Heart right ventricle (tissue), 16 donors: ENCODE results near the gene ATXN2L. TPM values are rescaled to one million over a fixed set of nuclear protein-coding genes. Genes with fewer than 3 reads are reported as not detected.

Experiments
- ATAC-seq, 8 donors: fragments of 200-7000 bp; cut with Tn5 transposase; one replicate each; pipeline ENCODE4 v1.9.1; 2020; ENCODE audit warnings: mild to moderate bottlenecking in 8 of 8, moderate library complexity in 8 of 8, moderate number of reproducible peaks in 1 of 8
- DNase-seq, 2 donors: peaks; one replicate each; pipeline ENCODE4 v3.0.0-alpha.2; 2020
- H3K27ac ChIP-seq, 10 donors: fragments of 200-600 bp; sonication (generic) in 2 of 10; one replicate each; pipeline versions ENCODE4 v1.5.0 to v1.8.0; 2020 to 2022; ENCODE audit warnings: mild to moderate bottlenecking in 3 of 10
- H3K27me3 ChIP-seq, 7 donors: fragments of 200-600 bp; one replicate each; pipeline ENCODE4 v1.8.0; 2021 to 2022; ENCODE audit warnings: mild to moderate bottlenecking in 2 of 7
- H3K36me3 ChIP-seq, 9 donors: fragments of 200-600 bp; sonication (generic) in 1 of 9; one replicate each; pipeline versions ENCODE4 v1.5.0 to v1.8.0; 2020 to 2022; ENCODE audit warnings: mild to moderate bottlenecking in 2 of 9
- H3K4me1 ChIP-seq, 9 donors: fragments of 200-600 bp; sonication (generic) in 1 of 9; one replicate each; pipeline versions ENCODE4 v1.5.0 to v1.8.0; 2020 to 2022; ENCODE audit warnings: mild to moderate bottlenecking in 4 of 9
- H3K4me3 ChIP-seq, 10 donors: fragments of 200-600 bp; sonication (generic) in 2 of 10; one replicate each; pipeline versions ENCODE4 v1.5.0 to v1.8.0; 2020 to 2022; ENCODE audit warnings: mild to moderate bottlenecking in 7 of 10, moderate library complexity in 2 of 10
- H3K9me3 ChIP-seq, 11 donors: fragments of 200-600 bp in 10 of 11; sonication (generic) in 2 of 11; one replicate each; pipeline versions ENCODE4 v1.5.0 to v1.8.0; 2013 to 2022; ENCODE audit warnings: mild to moderate bottlenecking in 2 of 11, control low read depth in 1 of 11, moderate library complexity in 1 of 11
- CTCF ChIP-seq, 9 donors: fragments of 200-600 bp; sonication (generic) in 2 of 9; IDR thresholded peaks; one replicate each; pipeline versions ENCODE4 v1.5.0 to v1.8.0; 2021 to 2022; ENCODE audit warnings: antibody characterized with exemption in 9 of 9, mild to moderate bottlenecking in 5 of 9, moderate library complexity in 1 of 9
- WGBS, 2 donors: extraction: QIAGEN DNeasy Blood & Tissue Kit; methylation state at CpG; one replicate each; pipeline ENCODE4 v1.1.7; 2013; ENCODE audit warnings: inconsistent platforms in 1 of 2; 5-methylcytosine and 5-hydroxymethylcytosine counted together
- intact Hi-C, 10 donors: fragments of 100-400 bp; cut with DNase I; formaldehyde crosslinking; loops; one replicate each; pipeline versions ENCODE4 v1.11.1 to v1.14.2; 2022
- polyA plus RNA-seq, 2 donors: library from polyadenylated mRNA; stranded (reverse); fragments of 200-250 nt; gene quantifications; one replicate each; pipeline ENCODE4 v1.2.3, GENCODE V29; 2013
- total RNA-seq, 10 donors: library from RNA; stranded (reverse); fragmentation: NEBNext Ultra II Directional in 3 of 10; extraction: Animal tissue kit (Norgen Biotek cat#: 25700) in 3 of 10; gene quantifications; one replicate each; pipeline versions ENCODE4 v1.2.1 to v1.2.4, GENCODE V29; 2021 to 2023
- donor health status: Arrhythmogenic right ventricular cardiomyopathy.
- donor health status: ischemic (EF 13 %, LVEDD 7.1; RV severe dilation, severe dysfunction).
- donor health status: healthy with polysubstance abuse.
- donor health status: DM: no; HTN: yes; CAD: no.
- donor health status: DM: no; HTN: no; CAD: no.
- donor health status: ischemic (EF 25% LVEDD 6.9; RV normal size, moderate dysfunction).
- donor health status: ischemic (EF 25% LVEDD 5.7; RV mildly dilated, moderate dysfunction).
- donor health status: healthy.
- donor health status: DM: yes; HTN: yes; CAD: no.
- donor health status: Ischemic cardiomyopathy.
- donor health status: ischemic (EF 35%, LVEDD 5.7; RV mildly dilated, moderate dysfunction).
- donor health status: nonischemic (EF 11% LVEDD 7.7; RV severe dilation, severe dysfunction).
- donor health status: DM: yes; HTN: yes; CAD: no.
- donor health status: PGD.
- donor health status: ischemic (EF 29% LVEDD 5.4; RV normal size, mild dysfunction).
- donor health status: nonischemic (EF 23%, LVEDD 6.1; RV moderate dilation, normal function).

The ATXN2L gene
- total and polyA plus RNA-seq, 12 donors: 36.0 to 99.9 (median 45.9) TPM

GRCh38 chr16:28878083-28878926 lies 55.5 kb downstream of the ATXN2L start, which contains the start of gene ATP2A1:
Gene ATP2A1, plus strand, starts transcription at chr16:28878488. Its CDS starts 184 bp downstream, at chr16:28878672.
- no peak for DNase-seq
- H3K4me3 ChIP-seq: peak within 1 kb of the TSS; percentile 48 to 99 (median 78)
- H3K36me3 ChIP-seq: peaks cover 0 to 27% (median 3%) of the 10 kb centered on the region in 9 donors
- 75 to 77% methylated on average over 25 of the region's 25 CpGs for WGBS, 2 donors
- H3K27ac ChIP-seq: peak within 1 kb of the TSS in 1 of 10 donors; percentile 65
- no peak for ATAC-seq
- peaks cover 0 to 23% (median 5%) of the 10 kb centered on the region in 7 donors for H3K27me3 ChIP-seq
- no peaks in the 10 kb centered on the region for H3K9me3 ChIP-seq
- H3K4me1 ChIP-seq: peaks cover 0 to 16% (median 13%) of the 10 kb centered on the region in 9 donors
- TF ChIP-seq CTCF (IDR thresholded peaks at IDR 0.05): no peak
- intact Hi-C loops: loop anchor here in 5 of 10 donors (5.0 to 10.0 kb wide), 3 partner anchors 46 to 66 kb away; partner anchors contain the start of gene RABEP2 (in 2 of the 5)

- no peak for TF ChIP-seq CTCF (IDR thresholded peaks at IDR 0.05)
- peaks cover 0 to 17% (median 0%) of the 10 kb centered on the region in 9 donors for H3K36me3 ChIP-seq
- peak; percentile 12 to 52 (median 22) for ATAC-seq
- DNase-seq: no peak
- peak overlapping the region; percentile 48 to 99 (median 78) for H3K4me3 ChIP-seq
- intact Hi-C loops: loop anchor here in 6 of 10 donors (1.0 to 10.0 kb wide), 4 partner anchors 15 to 65 kb away; partner anchors contain the start of gene RABEP2 (in 2 of the 6)
- H3K27me3 ChIP-seq: peaks cover 0 to 23% (median 5%) of the 10 kb centered on the region in 7 donors
- peak overlapping the region in 1 of 10 donors; percentile 65 for H3K27ac ChIP-seq
- 1% methylated on average over 27 of the region's 27 CpGs for WGBS, 2 donors
- peaks cover 0 to 16% (median 13%) of the 10 kb centered on the region in 9 donors for H3K4me1 ChIP-seq
- no peaks in the 10 kb centered on the region for H3K9me3 ChIP-seq
Observed at GRCh38 chr16:28879261-28879840, 56.6 kb downstream of the ATXN2L start.

- peaks cover 0 to 23% (median 5%) of the 10 kb centered on the region in 7 donors for H3K27me3 ChIP-seq
- 1% methylated on average over 57 to 66 of the region's 66 CpGs for WGBS, 2 donors
- H3K9me3 ChIP-seq: no peaks in the 10 kb centered on the region
- DNase-seq (peak; percentile 89), ATAC-seq (peak; percentile 87 to 96 (median 95))
- intact Hi-C loops: loop anchor here in 6 of 10 donors (1.0 to 10.0 kb wide), 4 partner anchors 16 to 65 kb away; partner anchors contain the start of gene RABEP2 (in 2 of the 6)
- H3K36me3 ChIP-seq: peaks cover 0 to 11% (median 0%) of the 10 kb centered on the region in 9 donors
- peaks cover 0 to 16% (median 13%) of the 10 kb centered on the region in 9 donors for H3K4me1 ChIP-seq
- peak overlapping the region in 1 of 10 donors; percentile 65 for H3K27ac ChIP-seq
- peak overlapping the region; percentile 48 to 99 (median 78) for H3K4me3 ChIP-seq
- peak in 4 of 9 donors; percentile 15 to 39 (median 22) for TF ChIP-seq CTCF (IDR thresholded peaks at IDR 0.05)
Observed at GRCh38 chr16:28879841-28880588, 57.2 kb downstream of the ATXN2L start.
